Lower lobe of right lung (tissue), 2 donors: ENCODE measurements around the gene CACNA1B. TPM values are rescaled to one million over a fixed set of nuclear protein-coding genes. Genes with fewer than 3 reads are reported as not detected.

ENCODE experiments used
- ATAC-seq, 2 donors: fragments of 200-7000 bp; cut with Tn5 transposase; one replicate each; pipeline ENCODE4 v1.9.1; 2020 to 2022; ENCODE audit warnings: mild to moderate bottlenecking in 2 of 2, moderate library complexity in 2 of 2
- DNase-seq: peaks from one replicate; pipeline ENCODE4 v3.0.0-alpha.2; 2020
- H3K27ac ChIP-seq: fragments of 200-600 bp; one replicate; pipeline ENCODE4 v1.8.0; 2022
- H3K27me3 ChIP-seq: fragments of 200-600 bp; one replicate; pipeline ENCODE4 v1.8.0; 2022; ENCODE audit warnings: low read depth
- H3K36me3 ChIP-seq: fragments of 200-600 bp; one replicate; pipeline ENCODE4 v1.8.0; 2022; ENCODE audit warnings: mild to moderate bottlenecking
- H3K4me1 ChIP-seq: fragments of 200-600 bp; one replicate; pipeline ENCODE4 v1.8.0; 2022
- H3K4me3 ChIP-seq: fragments of 200-600 bp; one replicate; pipeline ENCODE4 v1.8.0; 2022; ENCODE audit warnings: mild to moderate bottlenecking
- H3K9me3 ChIP-seq: fragments of 200-600 bp; one replicate; pipeline ENCODE4 v1.8.0; 2022
- intact Hi-C: fragments of 100-400 bp; cut with DNase I; formaldehyde crosslinking; loops from one replicate; pipeline ENCODE4 v1.11.0; 2022
- total RNA-seq: library from RNA; stranded (reverse); fragmentation: NEBNext Ultra II Directional; extraction: Animal tissue kit (Norgen Biotek cat#: 25700); gene quantifications from one replicate; pipeline ENCODE4 v1.2.1, GENCODE V29; 2021
- TF ChIP-seq, protein P1 (sequence below): fragments of 200-600 bp; IDR thresholded peaks from one replicate; pipeline ENCODE4 v1.8.0; 2022; ENCODE audit warnings: antibody characterized with exemption, mild to moderate bottlenecking
- donor health status: DM: no; HTN: yes; CAD: no; lungs with severe emphysema.

CACNA1B gene
- total RNA-seq, 1 donor from 2014 or later = 0.06 TPM

GRCh38 chr9:138052635-138053320, 175.2 kb downstream of the CACNA1B start:
- DNase-seq = no peak
- H3K27me3 ChIP-seq = peaks cover 24% of the 10 kb centered on the region

DNA sequence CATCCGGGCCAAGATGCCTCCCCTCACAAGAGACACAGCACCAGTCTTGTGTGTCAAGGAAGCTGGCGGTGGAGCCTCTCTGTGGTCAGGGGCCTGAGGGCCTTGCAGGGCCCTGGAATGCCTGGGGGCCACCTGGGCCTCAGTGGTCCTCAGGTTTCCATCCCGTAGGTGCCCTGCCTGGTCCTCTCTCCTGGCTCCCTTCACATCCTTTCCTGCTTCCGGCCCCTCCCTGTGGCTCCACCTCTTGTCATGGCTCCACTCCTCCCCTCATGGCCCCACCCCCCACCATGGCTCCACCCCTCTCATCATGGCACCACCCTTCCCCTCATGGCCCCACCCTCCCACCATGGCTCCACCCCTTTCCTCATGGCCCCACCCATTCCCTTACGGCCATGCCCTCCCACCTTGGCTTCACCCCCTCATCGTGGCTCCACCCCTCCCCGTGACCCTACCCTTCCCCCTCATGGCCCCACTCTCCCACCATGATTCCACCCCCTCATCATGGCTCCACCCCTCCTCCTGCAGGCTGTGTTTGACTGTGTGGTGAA, 175.8 kb downstream of the CACNA1B start:
- TF ChIP-seq, protein P1, sequence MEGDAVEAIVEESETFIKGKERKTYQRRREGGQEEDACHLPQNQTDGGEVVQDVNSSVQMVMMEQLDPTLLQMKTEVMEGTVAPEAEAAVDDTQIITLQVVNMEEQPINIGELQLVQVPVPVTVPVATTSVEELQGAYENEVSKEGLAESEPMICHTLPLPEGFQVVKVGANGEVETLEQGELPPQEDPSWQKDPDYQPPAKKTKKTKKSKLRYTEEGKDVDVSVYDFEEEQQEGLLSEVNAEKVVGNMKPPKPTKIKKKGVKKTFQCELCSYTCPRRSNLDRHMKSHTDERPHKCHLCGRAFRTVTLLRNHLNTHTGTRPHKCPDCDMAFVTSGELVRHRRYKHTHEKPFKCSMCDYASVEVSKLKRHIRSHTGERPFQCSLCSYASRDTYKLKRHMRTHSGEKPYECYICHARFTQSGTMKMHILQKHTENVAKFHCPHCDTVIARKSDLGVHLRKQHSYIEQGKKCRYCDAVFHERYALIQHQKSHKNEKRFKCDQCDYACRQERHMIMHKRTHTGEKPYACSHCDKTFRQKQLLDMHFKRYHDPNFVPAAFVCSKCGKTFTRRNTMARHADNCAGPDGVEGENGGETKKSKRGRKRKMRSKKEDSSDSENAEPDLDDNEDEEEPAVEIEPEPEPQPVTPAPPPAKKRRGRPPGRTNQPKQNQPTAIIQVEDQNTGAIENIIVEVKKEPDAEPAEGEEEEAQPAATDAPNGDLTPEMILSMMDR = no peak

More at GRCh38 chr9:138052635-138053320, 175.2 kb downstream of the CACNA1B start:
- TF ChIP-seq, protein P1 = no peak
- Histone ChIP-seq H3K9me3 (no peaks in the 10 kb centered on the region), H3K27ac (no peak overlapping the region), H3K36me3 (no peaks in the 10 kb centered on the region), H3K4me1 (no peaks in the 10 kb centered on the region), H3K4me3 (no peak overlapping the region)
- ATAC-seq = no peak
- intact Hi-C loops = no loop called here

GRCh38 chr9:138053996-138054752, 176.6 kb downstream of the CACNA1B start:
- Histone ChIP-seq H3K36me3 (no peaks in the 10 kb centered on the region), H3K4me3 (no peak overlapping the region), H3K4me1 (no peaks in the 10 kb centered on the region), H3K9me3 (no peaks in the 10 kb centered on the region), H3K27me3 (peaks cover 22% of the 10 kb centered on the region), H3K27ac (no peak overlapping the region)
- DNase-seq = peak; percentile 27
- no peak for ATAC-seq
- TF ChIP-seq, protein P1 = no peak
- intact Hi-C loops = no loop called here

More for the DNA sequence above, 175.8 kb downstream of the CACNA1B start:
- DNase-seq = peak; percentile 9
- H3K9me3 ChIP-seq = no peaks in the 10 kb centered on the region
- H3K27ac ChIP-seq = no peak overlapping the region
- peaks cover 24% of the 10 kb centered on the region for H3K27me3 ChIP-seq
- intact Hi-C loops = no loop called here
- no peak for ATAC-seq
- no peaks in the 10 kb centered on the region for H3K4me1 ChIP-seq
- H3K4me3 ChIP-seq = no peak overlapping the region
- H3K36me3 ChIP-seq = no peaks in the 10 kb centered on the region

DNA sequence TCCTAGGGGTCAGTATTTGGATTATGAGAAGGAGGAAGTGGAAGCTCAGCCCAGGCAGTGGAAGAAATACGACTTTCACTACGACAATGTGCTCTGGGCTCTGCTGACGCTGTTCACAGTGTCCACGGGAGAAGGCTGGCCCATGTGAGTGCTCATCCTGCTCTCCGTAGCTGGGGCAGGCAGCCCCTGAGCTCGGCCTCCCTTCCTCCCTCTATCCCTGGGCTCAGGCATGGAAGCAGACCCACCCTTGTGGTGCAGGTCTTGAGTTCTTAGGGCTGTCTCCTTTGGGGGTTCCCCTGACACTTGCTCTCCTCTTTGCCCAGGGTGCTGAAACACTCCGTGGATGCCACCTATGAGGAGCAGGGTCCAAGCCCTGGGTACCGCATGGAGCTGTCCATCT, 180.1 kb downstream of the CACNA1B start:
- no peaks in the 10 kb centered on the region for H3K9me3 ChIP-seq
- H3K4me1 ChIP-seq = no peaks in the 10 kb centered on the region
- H3K4me3 ChIP-seq = no peak overlapping the region
- H3K27me3 ChIP-seq = peaks cover 4% of the 10 kb centered on the region
- intact Hi-C loops = no loop called here
- H3K36me3 ChIP-seq = no peaks in the 10 kb centered on the region
- TF ChIP-seq, protein P1 = no peak
- H3K27ac ChIP-seq = no peak overlapping the region
- ATAC-seq (no peak), DNase-seq (no peak)

- H3K36me3 ChIP-seq = no peaks in the 10 kb centered on the region
- no peak for DNase-seq
- ATAC-seq = no peak
- no peaks in the 10 kb centered on the region for H3K4me1 ChIP-seq
- no peaks in the 10 kb centered on the region for H3K9me3 ChIP-seq
- H3K27ac ChIP-seq = no peak overlapping the region
- TF ChIP-seq, protein P1 = no peak
- no peak overlapping the region for H3K4me3 ChIP-seq
- intact Hi-C loops = no loop called here
- H3K27me3 ChIP-seq = no peaks in the 10 kb centered on the region
Measured at GRCh38 chr9:138058181-138058580, 180.6 kb downstream of the CACNA1B start.
